Measurements from ENCODE around the gene ARHGEF4.

ARHGEF4 gene

GRCh38 chr2:131016826-131017741 is 180.4 kb downstream of the ARHGEF4 start:
- DNase-seq (ENCODE audit: low spot score) = no peak

- DNase-seq (ENCODE audit: low spot score) = no peak
Measured at GRCh38 chr2:131022731-131023130, 186.0 kb downstream of the ARHGEF4 start.

- no peak for DNase-seq (ENCODE audit: low spot score)
Measured at GRCh38 chr2:131023758-131024157, 187.0 kb downstream of the ARHGEF4 start.

GRCh38 chr2:131026919-131027318 is 190.2 kb downstream of the ARHGEF4 start:
- DNase-seq (ENCODE audit: low spot score) = no peak

- no peak for DNase-seq (ENCODE audit: low spot score)
Measured at GRCh38 chr2:131027566-131028528, 191.1 kb downstream of the ARHGEF4 start.

GRCh38 chr2:131029812-131030211 is 193.1 kb downstream of the ARHGEF4 start:
- no peak for DNase-seq (ENCODE audit: low spot score)

- no peak for DNase-seq (ENCODE audit: low spot score)
Measured at GRCh38 chr2:131030478-131030971, 193.8 kb downstream of the ARHGEF4 start.

- no peak for DNase-seq (ENCODE audit: low spot score)
Measured at GRCh38 chr2:131031431-131031841, 194.7 kb downstream of the ARHGEF4 start.

GRCh38 chr2:131031875-131032274 is 195.2 kb downstream of the ARHGEF4 start:
- no peak for DNase-seq (ENCODE audit: low spot score)

GRCh38 chr2:131032393-131032836 is 195.7 kb downstream of the ARHGEF4 start:
- no peak for DNase-seq (ENCODE audit: low spot score)

- DNase-seq (ENCODE audit: low spot score) = no peak
Measured at GRCh38 chr2:131033786-131034121, 197.0 kb downstream of the ARHGEF4 start.

GRCh38 chr2:131034122-131035051 is 197.7 kb downstream of the ARHGEF4 start:
- DNase-seq (ENCODE audit: low spot score) = peak; percentile 64

- peak; percentile 61 for DNase-seq (ENCODE audit: low spot score)
Measured at GRCh38 chr2:131035112-131035825, 198.6 kb downstream of the ARHGEF4 start.

- DNase-seq (ENCODE audit: low spot score) = no peak
Measured at GRCh38 chr2:131035826-131036231, 199.1 kb downstream of the ARHGEF4 start.

- DNase-seq (ENCODE audit: low spot score) = no peak
Measured at GRCh38 chr2:131036269-131036668, 199.6 kb downstream of the ARHGEF4 start.

- no peak for DNase-seq (ENCODE audit: low spot score)
Measured at GRCh38 chr2:131036696-131037397, 200.1 kb downstream of the ARHGEF4 start.

- DNase-seq (ENCODE audit: low spot score) = no peak
Measured at GRCh38 chr2:131037398-131038257, 200.9 kb downstream of the ARHGEF4 start.

GRCh38 chr2:131038258-131039100 is 201.8 kb downstream of the ARHGEF4 start:
- DNase-seq (ENCODE audit: low spot score) = no peak

Measured in left forelimb (tissue), 1 donor.